ENCODE results near the gene RGS12. TPM values are rescaled to one million over a fixed set of nuclear protein-coding genes. Genes with fewer than 3 reads are reported as not detected.
A peak's percentile ranks its signal among the peaks of the same experiment; 100 is the strongest.

RGS12 gene
- total and polyA plus RNA-seq, 2 of the 13 experiments (the other 11 are each of a cell fraction or from before 2014, with no cell fraction given) = 21.0 to 27.7 TPM

DNA sequence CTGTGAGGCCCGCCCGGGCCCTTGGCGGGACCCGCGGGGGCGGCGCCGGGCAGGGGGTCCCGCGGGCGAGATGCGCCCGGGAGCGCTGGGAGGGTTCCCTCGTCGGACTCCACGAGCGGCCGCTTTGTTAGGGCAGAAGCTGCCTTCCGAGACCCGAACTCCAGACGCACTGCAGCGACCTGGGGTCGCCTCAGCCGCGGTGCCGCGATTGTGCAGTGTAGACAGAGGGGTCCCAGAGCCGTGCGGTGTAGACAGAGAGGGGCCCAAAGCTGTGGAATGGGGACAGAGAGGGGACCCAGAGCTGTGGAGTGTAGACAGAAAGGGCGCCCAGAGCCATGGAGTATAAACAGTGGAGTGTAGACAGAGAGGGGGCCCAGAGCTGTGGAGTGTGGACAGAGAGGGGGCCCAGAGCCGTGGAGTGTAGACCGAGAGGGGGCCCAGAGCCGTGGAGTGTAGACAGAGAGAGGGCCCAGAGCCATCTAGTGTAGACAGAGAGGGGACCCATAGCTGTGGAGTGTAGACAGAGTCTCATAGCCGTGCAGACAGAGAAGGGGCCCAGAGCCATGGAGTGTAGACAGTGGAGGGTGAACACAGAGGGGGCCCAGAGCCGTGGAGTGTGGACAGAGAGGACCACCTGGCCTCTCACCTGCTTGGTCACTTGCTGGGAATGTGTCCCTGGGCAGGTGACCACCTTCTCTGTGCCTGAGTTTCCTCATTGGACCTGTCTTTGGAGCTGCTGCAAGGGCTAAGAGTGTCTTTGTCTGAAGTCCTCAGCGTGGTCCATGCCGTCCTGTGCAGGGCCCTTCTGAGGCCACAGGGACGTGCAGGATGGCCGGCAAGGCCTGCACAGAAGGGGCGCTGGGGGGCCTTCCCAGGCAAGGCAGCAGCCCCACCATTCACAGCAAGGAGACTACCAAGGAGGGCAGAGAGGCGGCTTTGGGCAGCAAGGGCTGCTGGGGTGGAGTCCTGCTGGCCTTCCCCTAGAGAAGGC, 875 bp downstream of the RGS12 start (continued):
- TF ChIP-seq ZNF138 (CRISPR knock-in tag; IDR thresholded peaks at IDR 0.05; ENCODE audit: low read depth) (no peak), CHCHD3 (CRISPR knock-in tag; IDR thresholded peaks at IDR 0.05) (no peak), ZNF333 (CRISPR knock-in tag; IDR thresholded peaks at IDR 0.05; ENCODE audit: borderline replicate concordance) (no peak), SP4 (CRISPR knock-in tag; IDR thresholded peaks at IDR 0.05) (peak; percentile 42; the same call in 1 of the 2 replicates), ZNF180 (CRISPR knock-in tag; IDR thresholded peaks at IDR 0.05; ENCODE audit: borderline replicate concordance, low read depth) (no peak), PRMT3 (CRISPR knock-in tag; IDR thresholded peaks at IDR 0.05; ENCODE audit: borderline replicate concordance, low read depth) (no peak), ZNF83 (CRISPR knock-in tag; IDR thresholded peaks at IDR 0.05; ENCODE audit: borderline replicate concordance) (no peak), MTF2 (CRISPR knock-in tag; IDR thresholded peaks at IDR 0.05; ENCODE audit: borderline replicate concordance) (no peak), SYNCRIP (IDR thresholded peaks at IDR 0.05; ENCODE audit: insufficient read depth, low read depth, low read length) (no peak), RELA (CRISPR knock-in tag; IDR thresholded peaks at IDR 0.05) (no peak), GMEB2 (CRISPR knock-in tag; IDR thresholded peaks at IDR 0.05; ENCODE audit: low read depth) (no peak), BRCA1 (CRISPR knock-in tag; IDR thresholded peaks at IDR 0.05) (no peak), ZNF33A (CRISPR knock-in tag; IDR thresholded peaks at IDR 0.05; ENCODE audit: borderline replicate concordance) (no peak), THAP9 (CRISPR knock-in tag; IDR thresholded peaks at IDR 0.05; ENCODE audit: borderline replicate concordance) (no peak; the same call in 1 of the 2 replicates), NAIF1 (CRISPR knock-in tag; IDR thresholded peaks at IDR 0.05; ENCODE audit: borderline replicate concordance) (no peak), ZNF713 (CRISPR knock-in tag; IDR thresholded peaks at IDR 0.05) (no peak)
- TF ChIP-seq, protein P1, sequence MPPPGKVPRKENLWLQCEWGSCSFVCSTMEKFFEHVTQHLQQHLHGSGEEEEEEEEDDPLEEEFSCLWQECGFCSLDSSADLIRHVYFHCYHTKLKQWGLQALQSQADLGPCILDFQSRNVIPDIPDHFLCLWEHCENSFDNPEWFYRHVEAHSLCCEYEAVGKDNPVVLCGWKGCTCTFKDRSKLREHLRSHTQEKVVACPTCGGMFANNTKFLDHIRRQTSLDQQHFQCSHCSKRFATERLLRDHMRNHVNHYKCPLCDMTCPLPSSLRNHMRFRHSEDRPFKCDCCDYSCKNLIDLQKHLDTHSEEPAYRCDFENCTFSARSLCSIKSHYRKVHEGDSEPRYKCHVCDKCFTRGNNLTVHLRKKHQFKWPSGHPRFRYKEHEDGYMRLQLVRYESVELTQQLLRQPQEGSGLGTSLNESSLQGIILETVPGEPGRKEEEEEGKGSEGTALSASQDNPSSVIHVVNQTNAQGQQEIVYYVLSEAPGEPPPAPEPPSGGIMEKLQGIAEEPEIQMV (CRISPR knock-in tag; IDR thresholded peaks at IDR 0.05; ENCODE audit: low read depth) = 0 out of 2 replicates have a peak, but pooled peaks have one; percentile 11
- TF ChIP-seq, protein P2, sequence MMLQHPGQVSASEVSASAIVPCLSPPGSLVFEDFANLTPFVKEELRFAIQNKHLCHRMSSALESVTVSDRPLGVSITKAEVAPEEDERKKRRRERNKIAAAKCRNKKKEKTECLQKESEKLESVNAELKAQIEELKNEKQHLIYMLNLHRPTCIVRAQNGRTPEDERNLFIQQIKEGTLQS (CRISPR knock-in tag; IDR thresholded peaks at IDR 0.05) = no peak
- TF ChIP-seq, protein P3, sequence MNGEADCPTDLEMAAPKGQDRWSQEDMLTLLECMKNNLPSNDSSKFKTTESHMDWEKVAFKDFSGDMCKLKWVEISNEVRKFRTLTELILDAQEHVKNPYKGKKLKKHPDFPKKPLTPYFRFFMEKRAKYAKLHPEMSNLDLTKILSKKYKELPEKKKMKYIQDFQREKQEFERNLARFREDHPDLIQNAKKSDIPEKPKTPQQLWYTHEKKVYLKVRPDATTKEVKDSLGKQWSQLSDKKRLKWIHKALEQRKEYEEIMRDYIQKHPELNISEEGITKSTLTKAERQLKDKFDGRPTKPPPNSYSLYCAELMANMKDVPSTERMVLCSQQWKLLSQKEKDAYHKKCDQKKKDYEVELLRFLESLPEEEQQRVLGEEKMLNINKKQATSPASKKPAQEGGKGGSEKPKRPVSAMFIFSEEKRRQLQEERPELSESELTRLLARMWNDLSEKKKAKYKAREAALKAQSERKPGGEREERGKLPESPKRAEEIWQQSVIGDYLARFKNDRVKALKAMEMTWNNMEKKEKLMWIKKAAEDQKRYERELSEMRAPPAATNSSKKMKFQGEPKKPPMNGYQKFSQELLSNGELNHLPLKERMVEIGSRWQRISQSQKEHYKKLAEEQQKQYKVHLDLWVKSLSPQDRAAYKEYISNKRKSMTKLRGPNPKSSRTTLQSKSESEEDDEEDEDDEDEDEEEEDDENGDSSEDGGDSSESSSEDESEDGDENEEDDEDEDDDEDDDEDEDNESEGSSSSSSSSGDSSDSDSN (CRISPR knock-in tag; IDR thresholded peaks at IDR 0.05) = peak; percentile 43; the same call in 1 of the 2 replicates

Data from HepG2 (cell line).